Stimulated activated CD8-positive, alpha-beta memory T cell treated with anti-CD3 and anti-CD28 coated beads, Interleukin-4, amount 100 ng/mL, for 1 hour (primary cell): ENCODE measurements around the gene DAAM1.

Experiments
- DNase-seq, 2 donors: peaks; one replicate each; pipeline ENCODE4 v3.0.0-alpha.2; 2020; ENCODE audit warnings: low read depth in 2 of 2, low spot score in 1 of 2

DAAM1 gene

GRCh38 chr14:59313144-59313651 lies 124.7 kb downstream of the DAAM1 start:
- DNase-seq = no peak

- no peak for DNase-seq
These were observed 125.5 kb downstream of the DAAM1 start for GRCh38 chr14:59313658-59314608.

GRCh38 chr14:59314953-59315599 lies 126.6 kb downstream of the DAAM1 start:
- DNase-seq = no peak

GRCh38 chr14:59316151-59316830 lies 127.8 kb downstream of the DAAM1 start:
- DNase-seq = no peak

- DNase-seq = no peak
These were observed 128.9 kb downstream of the DAAM1 start for GRCh38 chr14:59317346-59317745.

GRCh38 chr14:59317798-59318505 lies 129.5 kb downstream of the DAAM1 start:
- no peak for DNase-seq

GRCh38 chr14:59318908-59319307 lies 130.4 kb downstream of the DAAM1 start:
- no peak for DNase-seq

- no peak for DNase-seq
These were observed 131.9 kb downstream of the DAAM1 start for GRCh38 chr14:59320361-59320760.

- no peak for DNase-seq
These were observed 132.5 kb downstream of the DAAM1 start for GRCh38 chr14:59320763-59321625.

- no peak for DNase-seq
These were observed 133.1 kb downstream of the DAAM1 start for GRCh38 chr14:59321626-59321949.

GRCh38 chr14:59325906-59326305 lies 137.4 kb downstream of the DAAM1 start:
- DNase-seq = no peak

- no peak for DNase-seq
These were observed 140.0 kb downstream of the DAAM1 start for GRCh38 chr14:59328454-59328853.

- DNase-seq = no peak
These were observed 142.0 kb downstream of the DAAM1 start for GRCh38 chr14:59330455-59330854.

- no peak for DNase-seq
These were observed 142.8 kb downstream of the DAAM1 start for GRCh38 chr14:59331217-59331616.

- no peak for DNase-seq
These were observed 144.3 kb downstream of the DAAM1 start for GRCh38 chr14:59332727-59333126.

- no peak for DNase-seq
These were observed 144.8 kb downstream of the DAAM1 start for GRCh38 chr14:59333235-59333634.

GRCh38 chr14:59333668-59334067 lies 145.2 kb downstream of the DAAM1 start:
- DNase-seq = no peak

- no peak for DNase-seq
These were observed 145.8 kb downstream of the DAAM1 start for GRCh38 chr14:59334253-59334652.

GRCh38 chr14:59336098-59336497 lies 147.6 kb downstream of the DAAM1 start:
- DNase-seq = no peak

GRCh38 chr14:59336706-59337105 lies 148.2 kb downstream of the DAAM1 start:
- no peak for DNase-seq
